GM19240 (cell line): Measurements from ENCODE around the gene STX2.
"Not testable (repeated sequence)": the region's sequence is repeated elsewhere in the genome, so short reads cannot be mapped to it uniquely, and the experiment has no call there.

Experiments used
- DNase-seq: peaks from one replicate; pipeline ENCODE4 v3.0.0; 2011; ENCODE audit warnings: low spot score; ENCODE audit not compliant: insufficient read length

STX2 gene

GRCh38 chr12:130766470-130766869 is 72.6 kb downstream of the STX2 start:
- no peak for DNase-seq

GRCh38 chr12:130765186-130765659 is 73.8 kb downstream of the STX2 start:
- DNase-seq: no peak

- DNase-seq: no peak
These were observed 74.4 kb downstream of the STX2 start for GRCh38 chr12:130764475-130765185.

GRCh38 chr12:130764073-130764472 is 75.0 kb downstream of the STX2 start:
- DNase-seq: no peak

GRCh38 chr12:130762319-130762675 is 76.8 kb downstream of the STX2 start:
- no peak for DNase-seq

- DNase-seq: peak; percentile 45
These were observed 77.3 kb downstream of the STX2 start for GRCh38 chr12:130761537-130762318.

- DNase-seq: no peak
These were observed 84.7 kb downstream of the STX2 start for GRCh38 chr12:130754234-130754901.

- DNase-seq: no peak
These were observed 86.3 kb downstream of the STX2 start for GRCh38 chr12:130752692-130753230.

- DNase-seq: not testable (repeated sequence)
These were observed 87.0 kb downstream of the STX2 start for GRCh38 chr12:130752037-130752436.

GRCh38 chr12:130748786-130749185 is 90.3 kb downstream of the STX2 start:
- no peak for DNase-seq

- DNase-seq: peak; percentile 58
These were observed 90.9 kb downstream of the STX2 start for GRCh38 chr12:130747867-130748740.

- no peak for DNase-seq
These were observed 92.5 kb downstream of the STX2 start for GRCh38 chr12:130746546-130746945.

- no peak for DNase-seq
These were observed 93.1 kb downstream of the STX2 start for GRCh38 chr12:130745921-130746320.

GRCh38 chr12:130744274-130744673 is 94.8 kb downstream of the STX2 start:
- DNase-seq: no peak

- no peak for DNase-seq
These were observed 95.4 kb downstream of the STX2 start for GRCh38 chr12:130743606-130744005.

GRCh38 chr12:130743176-130743575 is 95.9 kb downstream of the STX2 start:
- DNase-seq: no peak

GRCh38 chr12:130742716-130743115 is 96.3 kb downstream of the STX2 start:
- no peak for DNase-seq

- DNase-seq: no peak
These were observed 96.9 kb downstream of the STX2 start for GRCh38 chr12:130742112-130742511.
